Breast epithelium (tissue), 4 donors: Measurements from ENCODE around the gene ZNF609. TPM values are rescaled to one million over a fixed set of nuclear protein-coding genes. Genes with fewer than 3 reads are reported as not detected.
"Not testable (repeated sequence)": the region's sequence is repeated elsewhere in the genome, so short reads cannot be mapped to it uniquely, and the experiment has no call there.

Experiments
- DNase-seq, 2 donors: peaks; one replicate each; pipeline ENCODE4 v3.0.0-alpha.2; 2019; ENCODE audit warnings: low spot score in 2 of 2
- H3K27ac ChIP-seq, 2 donors: fragments of 200-600 bp; sonication (generic) in 1 of 2; one replicate each; pipeline ENCODE4 v1.5.1; 2016 to 2019; ENCODE audit warnings: mild to moderate bottlenecking in 1 of 2
- H3K27me3 ChIP-seq, 2 donors: fragments of 200-600 bp; sonication (generic) in 1 of 2; one replicate each; pipeline versions ENCODE4 v1.5.1 to v1.6.0; 2017 to 2019; ENCODE audit warnings: control low read depth in 1 of 2, mild to moderate bottlenecking in 1 of 2
- H3K36me3 ChIP-seq: fragments of 200-600 bp; one replicate; pipeline ENCODE4 v1.5.1; 2019
- H3K4me1 ChIP-seq, 2 donors: fragments of 200-600 bp; sonication (generic); one replicate each; pipeline ENCODE4 v1.5.1; 2016 to 2019; ENCODE audit warnings: control low read depth in 1 of 2
- H3K4me3 ChIP-seq, 3 donors: fragments of 200-600 bp; sonication (generic); 1 replicate in 2 of 3; 2 replicates in 1 of 3; pipeline ENCODE4 v1.5.1; 2016 to 2019; ENCODE audit warnings: mild to moderate bottlenecking in 3 of 3, moderate library complexity in 2 of 3
- H3K9me3 ChIP-seq, 2 donors: fragments of 200-600 bp; sonication (generic) in 1 of 2; one replicate each; pipeline ENCODE4 v1.5.1; 2016 to 2019; ENCODE audit warnings: control low read depth in 1 of 2
- CTCF ChIP-seq, 3 donors: fragments of 450-650 bp; IDR thresholded peaks; one replicate each; pipeline ENCODE4 v1.5.1; 2016 to 2017; ENCODE audit warnings: antibody characterized with exemption in 3 of 3, mild to moderate bottlenecking in 3 of 3, moderate library complexity in 3 of 3
- POLR2A ChIP-seq: fragments of 450-650 bp; IDR thresholded peaks from one replicate; pipeline ENCODE4 v1.6.1; 2016; ENCODE audit warnings: antibody characterized with exemption, mild to moderate bottlenecking, moderate library complexity
- POLR2AphosphoS5 ChIP-seq, 3 donors: sonication (generic); formaldehyde crosslinking; IDR thresholded peaks; one replicate each; pipeline ENCODE4 v1.6.1; 2017; ENCODE audit warnings: antibody characterized with exemption in 3 of 3
- intact Hi-C: fragments of 100-400 bp; cut with DNase I; formaldehyde crosslinking; loops from one replicate; pipeline ENCODE4 v1.15.1; 2023; ENCODE audit warnings: low total_unique reads
- total RNA-seq, 3 donors: library from RNA; depleted of rRNA; stranded (reverse); fragments of >200 nt; gene quantifications; one replicate each; pipeline ENCODE4 v1.1.0, GENCODE V29; 2016

Gene ZNF609
- total RNA-seq, 3 donors from 2014 or later, result 22.9 to 32.1 (median 29.2) TPM

- H3K9me3 ChIP-seq, result no peaks in the 10 kb centered on the region
- intact Hi-C loops, result no loop called here
- H3K4me1 ChIP-seq, result no peaks in the 10 kb centered on the region
- no peaks in the 10 kb centered on the region for H3K27me3 ChIP-seq
- H3K4me3 ChIP-seq, result no peak overlapping the region
- no peak for TF ChIP-seq CTCF (IDR thresholded peaks at IDR 0.05)
- no peak for TF ChIP-seq POLR2AphosphoS5 (IDR thresholded peaks at IDR 0.05)
- TF ChIP-seq POLR2A, result no peak
- no peak overlapping the region for H3K27ac ChIP-seq
- H3K36me3 ChIP-seq, result no peaks in the 10 kb centered on the region
- no peak for DNase-seq
Observed at GRCh38 chr15:64490598-64491259, 30.4 kb downstream of the ZNF609 start.

GRCh38 chr15:64493641-64494040 lies 33.3 kb downstream of the ZNF609 start:
- DNase-seq, result no peak
- Histone ChIP-seq H3K27ac (no peak overlapping the region), H3K4me1 (no peaks in the 10 kb centered on the region), H3K36me3 (no peaks in the 10 kb centered on the region), H3K9me3 (no peaks in the 10 kb centered on the region), H3K4me3 (no peak overlapping the region), H3K27me3 (no peaks in the 10 kb centered on the region)
- TF ChIP-seq CTCF (IDR thresholded peaks at IDR 0.05) (no peak), POLR2AphosphoS5 (IDR thresholded peaks at IDR 0.05) (no peak), POLR2A (no peak)
- intact Hi-C loops, result no loop called here

GRCh38 chr15:64495968-64496367 lies 35.6 kb downstream of the ZNF609 start:
- H3K9me3 ChIP-seq, H3K27ac ChIP-seq, H3K36me3 ChIP-seq, H3K4me3 ChIP-seq, H3K4me1 ChIP-seq, DNase-seq, intact Hi-C loops, H3K27me3 ChIP-seq: not testable (repeated sequence)

- Histone ChIP-seq H3K9me3 (no peaks in the 10 kb centered on the region), H3K27ac (no peak overlapping the region), H3K4me1 (peaks cover 7 to 10% of the 10 kb centered on the region in 2 donors), H3K27me3 (no peaks in the 10 kb centered on the region), H3K36me3 (no peaks in the 10 kb centered on the region), H3K4me3 (no peak overlapping the region)
- intact Hi-C loops, result no loop called here
- TF ChIP-seq CTCF (IDR thresholded peaks at IDR 0.05) (no peak), POLR2A (no peak), POLR2AphosphoS5 (IDR thresholded peaks at IDR 0.05) (no peak)
- no peak for DNase-seq
Observed at GRCh38 chr15:64500695-64501395, 40.5 kb downstream of the ZNF609 start.

- H3K27me3 ChIP-seq, result no peaks in the 10 kb centered on the region
- TF ChIP-seq POLR2A, result no peak
- no peak for TF ChIP-seq POLR2AphosphoS5 (IDR thresholded peaks at IDR 0.05)
- TF ChIP-seq CTCF (IDR thresholded peaks at IDR 0.05), result no peak
- intact Hi-C loops, result no loop called here
- H3K4me1 ChIP-seq, result peaks cover 7 to 10% of the 10 kb centered on the region in 2 donors
- H3K4me3 ChIP-seq, result no peak overlapping the region
- H3K27ac ChIP-seq, result no peak overlapping the region
- no peaks in the 10 kb centered on the region for H3K36me3 ChIP-seq
- DNase-seq, result no peak
- H3K9me3 ChIP-seq, result no peaks in the 10 kb centered on the region
Observed at GRCh38 chr15:64501396-64501715, 41.0 kb downstream of the ZNF609 start.
